Ovary (tissue), 3 donors: ENCODE data around the gene GSG1L.

ENCODE experiments used
- CTCF ChIP-seq, 3 donors: fragments of 450-650 bp in 2 of 3; fragments of 200-600 bp in 1 of 3; IDR thresholded peaks; one replicate each; pipeline versions ENCODE4 v1.5.1 to v1.8.0; 2016 to 2022; ENCODE audit warnings: antibody characterized with exemption in 3 of 3, mild to moderate bottlenecking in 1 of 3
- EP300 ChIP-seq: sonication (generic); formaldehyde crosslinking; IDR thresholded peaks from one replicate; pipeline ENCODE4 v1.6.1; 2017; ENCODE audit warnings: antibody characterized with exemption
- POLR2A ChIP-seq: fragments of 450-650 bp; IDR thresholded peaks from one replicate; pipeline ENCODE4 v1.6.1; 2017; ENCODE audit warnings: antibody characterized with exemption, mild to moderate bottlenecking, moderate library complexity
- donor health status: DM: no; HTN: no; CAD: no.

DNA sequence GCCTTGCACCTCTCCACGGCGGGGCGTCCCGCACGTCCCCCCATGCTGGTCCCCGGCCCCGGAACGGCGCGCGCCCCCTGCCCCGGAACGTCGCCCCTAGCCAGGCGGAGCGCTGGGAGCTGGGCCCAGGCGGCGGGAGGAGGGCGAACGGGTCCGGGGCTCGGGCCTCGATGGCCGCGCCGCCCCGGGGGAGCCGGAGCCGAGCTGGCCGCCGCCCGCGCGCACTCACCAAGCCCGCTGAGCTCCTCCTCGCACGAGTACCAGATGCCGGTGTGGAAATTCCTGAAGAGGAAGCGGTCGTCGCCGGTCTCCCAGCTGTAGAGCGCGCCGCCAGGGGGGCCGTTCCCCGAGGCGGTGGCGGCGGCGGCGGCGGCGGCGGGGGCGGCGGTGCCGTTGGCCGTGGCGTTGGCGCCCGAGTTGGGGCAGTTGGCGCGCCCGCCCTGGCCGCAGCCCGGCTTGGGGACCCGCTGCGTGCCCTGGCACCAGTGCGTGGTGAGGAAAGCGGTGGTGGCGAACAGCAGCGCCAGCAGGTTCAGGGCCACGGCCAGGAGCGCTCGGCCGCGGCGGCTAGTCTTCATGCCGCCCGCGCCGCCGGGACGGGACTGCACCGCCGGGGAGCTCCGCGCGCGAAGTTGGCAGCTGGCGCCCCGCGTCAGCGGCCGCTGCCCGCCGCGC lies 530 bp downstream of the GSG1L start:
- no peak for TF ChIP-seq CTCF (IDR thresholded peaks at IDR 0.05)
- TF ChIP-seq POLR2A = no peak
- no peak for TF ChIP-seq EP300
